T-helper 1 cell treated with Interleukin-12 subunit alpha and Interleukin-12 subunit beta and Interleukin-4 antibody, amounts not matched to agents 30 μg/mL and 1 μg/mL, for 36 hours (primary cell): Measurements from ENCODE around the gene CCL19.
"Not testable (repeated sequence)": the region's sequence is repeated elsewhere in the genome, so short reads cannot be mapped to it uniquely, and the experiment has no call there.

ENCODE experiments used
- H3K27ac Mint-ChIP-seq: one replicate; pipeline ENCODE4 v1.8.0; 2021; ENCODE audit warnings: mild to moderate bottlenecking, mixed read lengths
- H3K27me3 Mint-ChIP-seq: one replicate; pipeline ENCODE4 v1.8.0; 2021; ENCODE audit warnings: low read depth, mixed read lengths
- H3K36me3 Mint-ChIP-seq: one replicate; pipeline ENCODE4 v1.8.0; 2021; ENCODE audit warnings: low read depth, mixed read lengths
- H3K4me1 Mint-ChIP-seq: one replicate; pipeline ENCODE4 v1.8.0; 2021; ENCODE audit warnings: low read depth, mixed read lengths
- H3K4me3 Mint-ChIP-seq: one replicate; pipeline ENCODE4 v1.8.0; 2021; ENCODE audit warnings: mild to moderate bottlenecking, moderate library complexity, mixed read lengths
- H3K9me3 Mint-ChIP-seq: one replicate; pipeline ENCODE4 v1.8.0; 2021; ENCODE audit warnings: mixed read lengths

Gene CCL19

DNA sequence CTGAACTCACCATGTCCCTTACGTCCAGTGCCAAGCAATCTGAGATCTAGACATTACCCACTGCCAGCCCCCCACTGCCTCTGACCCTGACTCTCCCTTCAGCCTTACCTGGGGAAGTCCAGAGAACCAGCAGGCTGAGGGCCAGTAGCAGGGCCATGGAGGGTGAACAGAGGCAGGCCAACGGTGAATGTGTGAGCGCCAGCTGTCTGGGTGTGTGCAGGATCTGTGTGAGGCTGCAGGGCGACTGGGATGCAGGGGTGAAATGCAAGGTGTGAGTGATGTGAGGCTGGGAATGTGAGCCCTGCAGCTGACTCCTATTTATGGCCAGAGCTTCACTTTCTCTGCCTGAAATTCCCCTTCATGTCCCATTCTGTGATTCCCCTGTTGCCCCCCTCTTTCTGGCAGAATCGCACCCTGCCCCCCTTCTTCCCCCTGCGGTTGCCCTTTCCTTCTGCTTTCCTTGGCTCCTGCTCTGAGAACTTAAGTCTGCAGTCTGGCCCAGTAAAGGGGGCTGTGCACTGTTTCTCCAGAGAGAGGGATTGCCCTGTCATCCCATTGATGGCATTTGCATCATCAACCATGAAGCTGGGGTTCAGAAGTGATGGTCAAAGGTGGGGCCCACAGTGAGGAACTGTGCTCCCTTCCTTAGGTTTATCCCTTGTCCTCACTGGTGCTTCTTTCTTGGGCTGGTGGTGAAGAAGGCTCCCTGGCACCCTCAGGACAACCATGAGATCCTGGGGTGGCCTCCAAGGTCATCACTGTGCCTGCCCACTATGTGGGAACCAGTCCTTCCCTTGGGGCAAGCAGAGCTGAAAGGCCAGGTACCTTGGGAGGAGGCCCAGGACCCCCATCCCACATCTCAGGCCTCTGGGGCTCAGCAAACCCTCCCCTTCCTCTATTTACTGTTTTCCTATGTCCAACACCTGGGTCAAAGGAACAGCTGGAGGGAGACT is at the start of gene CCL19:
TSS of gene CCL19 (minus strand) at position 294 of the 953 bp plus-strand sequence. CDS start at position 157, 137 bp downstream.
- Mint-ChIP-seq H3K4me1 (no peaks in the 10 kb centered on the region), H3K4me3 (no peak within 1 kb of the TSS), H3K36me3 (no peaks in the 10 kb centered on the region), H3K27ac (no peak within 1 kb of the TSS), H3K27me3 (no peaks in the 10 kb centered on the region), H3K9me3 (no peaks in the 10 kb centered on the region)

DNA sequence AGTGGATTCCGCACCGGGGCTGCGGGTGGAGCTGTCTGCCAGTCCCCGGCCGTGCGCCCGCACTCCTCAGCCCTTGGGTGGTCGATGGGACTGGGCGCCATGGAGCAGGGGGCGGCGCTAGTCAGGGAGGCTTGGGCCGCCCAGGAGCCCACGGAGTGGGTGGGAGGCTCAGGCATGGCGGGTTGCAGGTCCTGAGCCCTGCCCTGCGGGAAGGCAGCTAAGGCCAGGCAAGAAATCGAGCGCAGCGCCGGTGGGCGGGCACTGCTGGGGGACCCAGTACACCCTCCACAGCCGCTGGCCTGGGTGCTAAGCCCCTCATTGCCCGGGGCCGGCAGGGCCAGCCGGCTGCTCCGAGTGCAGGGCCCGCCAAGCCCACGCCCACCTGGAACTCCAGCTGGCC is 49.1 kb upstream of the CCL19 start:
- not testable (repeated sequence) for H3K9me3 Mint-ChIP-seq, H3K27me3 Mint-ChIP-seq, H3K27ac Mint-ChIP-seq, H3K36me3 Mint-ChIP-seq, H3K4me3 Mint-ChIP-seq, H3K4me1 Mint-ChIP-seq

DNA sequence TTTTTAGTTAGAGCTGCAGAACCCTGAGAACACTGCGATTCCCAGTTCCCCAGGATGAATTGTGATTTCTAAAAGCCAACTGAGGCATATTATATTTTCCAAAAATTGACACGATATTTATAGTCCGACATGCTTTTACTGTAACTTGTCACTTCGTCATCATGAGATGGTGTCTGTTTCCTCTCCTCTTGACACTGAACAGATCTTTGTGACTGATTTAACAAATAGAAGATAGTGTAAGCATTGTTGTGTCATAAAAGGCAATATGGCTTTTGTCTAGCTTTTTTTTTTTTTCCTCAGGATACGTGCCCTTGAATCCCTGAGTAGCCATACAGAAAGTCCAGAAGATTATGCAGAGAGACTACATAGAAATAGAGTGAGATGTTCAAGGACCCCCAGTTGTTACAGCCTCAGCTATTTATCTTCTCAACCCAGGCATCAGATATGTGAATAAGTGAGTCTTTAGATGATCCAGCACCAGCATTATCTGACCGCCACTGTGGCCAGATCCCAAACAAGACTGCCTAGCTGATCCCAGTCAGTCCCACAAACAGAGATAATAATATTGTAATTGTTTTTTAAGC is 46.7 kb upstream of the CCL19 start:
- Mint-ChIP-seq H3K27me3 (no peaks in the 10 kb centered on the region), H3K4me1 (peaks cover 4% of the 10 kb centered on the region), H3K9me3 (no peaks in the 10 kb centered on the region), H3K27ac (no peak overlapping the region), H3K4me3 (no peak overlapping the region), H3K36me3 (no peaks in the 10 kb centered on the region)

DNA sequence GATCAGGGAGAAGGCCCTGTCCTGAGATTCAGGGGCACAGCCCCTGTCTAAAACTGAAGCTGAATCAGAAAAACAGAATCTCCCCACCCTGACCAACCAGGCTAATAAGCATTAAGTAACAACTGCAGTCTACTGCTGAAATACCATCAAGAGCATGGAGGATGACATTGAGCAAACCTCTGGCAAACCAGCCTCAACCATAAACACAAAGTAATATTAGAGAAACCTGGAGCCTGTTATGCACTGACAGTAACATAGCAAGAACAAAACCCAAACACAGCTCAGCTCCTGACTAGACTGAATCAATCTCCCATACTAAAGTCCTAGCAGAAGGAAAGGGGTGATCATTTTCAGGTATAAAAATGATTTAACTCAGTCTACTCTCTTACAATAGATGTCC is 43.6 kb upstream of the CCL19 start:
- Mint-ChIP-seq H3K27me3 (peaks cover 10% of the 10 kb centered on the region), H3K9me3 (no peaks in the 10 kb centered on the region), H3K36me3 (no peaks in the 10 kb centered on the region), H3K27ac (no peak overlapping the region), H3K4me3 (no peak overlapping the region), H3K4me1 (no peaks in the 10 kb centered on the region)

DNA sequence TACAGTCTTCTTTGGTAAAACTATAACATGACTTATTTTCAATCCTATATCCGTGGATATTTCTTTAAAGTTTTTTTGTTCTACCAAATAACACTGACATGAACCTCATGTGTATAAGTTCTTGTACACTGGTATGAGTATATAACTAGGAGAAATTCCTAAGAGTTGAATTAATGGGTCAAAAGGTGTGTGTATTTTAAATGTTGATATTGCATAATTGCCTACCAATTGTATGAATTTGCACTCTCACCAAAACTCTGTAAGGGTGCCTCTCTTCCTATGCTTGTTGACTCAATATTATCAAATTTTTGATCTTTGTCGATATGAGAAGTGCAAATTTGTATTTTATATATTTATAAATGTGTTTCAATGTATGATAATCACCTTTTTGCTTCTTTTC is 41.8 kb upstream of the CCL19 start:
- Mint-ChIP-seq H3K36me3 (no peaks in the 10 kb centered on the region), H3K4me3 (no peak overlapping the region), H3K9me3 (no peaks in the 10 kb centered on the region), H3K4me1 (no peaks in the 10 kb centered on the region), H3K27me3 (peaks cover 10% of the 10 kb centered on the region), H3K27ac (no peak overlapping the region)

DNA sequence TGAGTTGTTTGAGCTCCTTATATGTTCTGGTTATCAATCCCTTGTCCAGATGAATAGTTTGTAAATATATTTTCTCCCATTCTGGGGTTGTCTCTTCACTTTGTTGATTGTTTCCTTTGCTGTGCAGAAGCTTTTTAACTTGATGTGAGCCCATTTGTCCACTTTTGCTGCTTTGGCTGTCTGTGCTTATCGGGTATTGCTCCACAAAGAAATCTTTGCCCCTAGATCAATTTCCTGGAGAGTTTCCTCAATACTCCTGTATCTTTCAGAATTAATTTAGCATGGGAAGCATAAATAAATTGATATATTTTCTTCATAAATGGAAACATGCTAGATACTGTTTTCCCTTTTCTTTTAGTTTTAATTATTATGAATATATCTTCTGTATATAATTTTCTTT is 41.4 kb upstream of the CCL19 start:
- no peaks in the 10 kb centered on the region for H3K36me3 Mint-ChIP-seq
- no peak overlapping the region for H3K4me3 Mint-ChIP-seq
- H3K27ac Mint-ChIP-seq: no peak overlapping the region
- no peaks in the 10 kb centered on the region for H3K4me1 Mint-ChIP-seq
- peaks cover 10% of the 10 kb centered on the region for H3K27me3 Mint-ChIP-seq
- H3K9me3 Mint-ChIP-seq: no peaks in the 10 kb centered on the region

DNA sequence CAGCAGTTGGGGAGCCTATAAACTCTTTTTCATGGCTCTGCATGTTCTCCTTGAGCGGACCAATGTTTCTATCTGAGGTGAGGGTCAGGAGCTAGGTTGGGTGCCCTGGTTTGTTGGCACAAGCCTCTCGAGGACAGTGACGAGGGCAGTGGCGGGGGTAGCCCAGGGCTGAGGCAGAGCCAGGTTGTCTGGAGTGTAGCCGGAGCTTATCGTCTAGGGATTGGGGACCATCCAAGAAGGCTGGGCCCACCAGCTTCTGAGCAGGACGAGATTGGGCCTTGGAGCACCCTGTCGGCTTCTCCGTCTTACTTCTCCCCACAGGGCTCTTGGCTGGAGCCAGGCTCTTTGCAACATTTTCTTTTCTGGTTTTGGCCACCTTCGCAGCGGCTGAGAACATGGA is 32.1 kb upstream of the CCL19 start:
- H3K9me3 Mint-ChIP-seq: no peaks in the 10 kb centered on the region
- no peaks in the 10 kb centered on the region for H3K36me3 Mint-ChIP-seq
- H3K27me3 Mint-ChIP-seq: no peaks in the 10 kb centered on the region
- H3K4me1 Mint-ChIP-seq: no peaks in the 10 kb centered on the region
- no peak overlapping the region for H3K27ac Mint-ChIP-seq
- no peak overlapping the region for H3K4me3 Mint-ChIP-seq

DNA sequence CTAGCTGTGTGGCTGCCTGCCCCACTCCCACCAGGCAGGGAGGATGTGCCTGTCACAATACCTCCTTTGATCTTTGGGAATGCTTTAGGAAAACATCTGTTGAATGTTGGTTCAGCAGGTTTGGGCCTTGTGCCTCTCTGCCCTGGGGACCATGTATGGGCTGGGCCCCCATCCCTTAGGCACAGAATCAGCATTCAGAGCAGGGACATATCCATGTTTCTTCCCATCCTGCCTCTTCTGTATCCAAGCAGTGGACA is 28.6 kb upstream of the CCL19 start:
- not testable (repeated sequence) for H3K36me3 Mint-ChIP-seq, H3K9me3 Mint-ChIP-seq, H3K4me1 Mint-ChIP-seq, H3K4me3 Mint-ChIP-seq, H3K27me3 Mint-ChIP-seq, H3K27ac Mint-ChIP-seq

DNA sequence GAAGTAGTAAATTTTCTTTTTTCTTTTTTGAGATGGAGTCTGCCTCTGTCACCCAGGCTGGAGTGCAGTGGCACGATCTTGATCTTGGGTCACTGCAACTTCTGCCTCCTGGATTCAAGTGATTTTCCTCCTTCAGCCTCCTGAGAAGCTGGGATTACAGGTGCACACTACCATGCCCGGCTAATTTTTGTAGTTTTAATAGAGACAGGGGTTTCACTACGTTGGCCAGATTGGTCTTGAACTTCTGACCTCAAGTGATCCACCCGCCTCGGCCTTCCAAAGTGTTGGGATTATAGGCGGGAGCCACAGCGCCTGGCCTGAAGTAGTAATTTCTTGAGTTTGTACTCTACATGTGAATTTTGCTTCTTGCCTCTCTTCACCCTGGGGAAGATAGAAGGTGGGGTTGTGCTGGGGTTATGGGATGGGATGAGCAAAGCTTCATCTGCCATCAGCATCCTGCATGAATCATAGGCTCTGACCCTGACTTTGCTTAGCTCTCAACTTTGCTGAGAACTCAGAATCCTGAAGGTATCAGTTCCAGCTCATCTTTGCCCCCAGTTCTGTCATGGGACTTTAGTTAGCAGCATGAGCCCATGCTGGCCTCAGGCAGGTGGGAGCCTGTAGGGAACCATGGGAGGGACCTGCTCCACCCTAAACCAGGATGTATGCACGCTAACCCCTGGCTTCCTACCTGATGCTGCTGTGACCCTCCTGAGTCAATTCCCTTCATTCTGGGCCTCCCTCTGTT is 28.1 kb upstream of the CCL19 start:
- H3K4me3 Mint-ChIP-seq: no peak overlapping the region
- H3K27me3 Mint-ChIP-seq: no peaks in the 10 kb centered on the region
- H3K27ac Mint-ChIP-seq: no peak overlapping the region
- H3K36me3 Mint-ChIP-seq: no peaks in the 10 kb centered on the region
- H3K4me1 Mint-ChIP-seq: no peaks in the 10 kb centered on the region
- no peaks in the 10 kb centered on the region for H3K9me3 Mint-ChIP-seq

DNA sequence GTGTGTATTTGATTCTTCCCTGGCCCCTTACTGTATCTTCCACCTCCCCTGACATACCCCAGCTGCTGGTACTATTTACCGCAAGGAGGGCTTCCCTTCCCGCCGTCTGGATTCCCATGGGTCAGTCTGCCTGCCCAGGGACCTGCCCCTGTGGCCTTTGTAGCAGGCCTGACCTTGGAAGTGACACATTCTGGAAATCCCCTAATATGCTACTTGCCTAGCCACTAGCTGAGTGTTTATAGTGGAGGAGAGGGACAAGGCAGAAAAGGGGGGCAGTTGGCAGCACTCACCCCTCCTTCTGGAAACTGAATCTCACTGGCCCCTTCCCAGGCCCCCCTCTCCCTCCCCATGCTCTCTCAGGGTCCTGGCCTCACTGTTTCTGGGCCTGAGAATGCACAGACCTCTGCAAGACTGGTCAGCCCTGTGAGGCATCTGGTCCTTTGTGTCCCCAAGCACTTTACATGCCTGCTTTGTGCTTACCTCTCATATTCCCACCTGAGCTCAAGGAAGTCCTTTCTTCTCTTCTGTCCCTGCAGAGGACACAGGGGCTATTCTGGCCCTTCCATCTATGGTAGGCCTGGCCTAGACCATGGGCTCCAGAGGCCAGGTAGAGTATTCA is 27.0 kb upstream of the CCL19 start:
- no peak overlapping the region for H3K27ac Mint-ChIP-seq
- no peaks in the 10 kb centered on the region for H3K9me3 Mint-ChIP-seq
- no peaks in the 10 kb centered on the region for H3K36me3 Mint-ChIP-seq
- H3K27me3 Mint-ChIP-seq: peaks cover 6% of the 10 kb centered on the region
- no peak overlapping the region for H3K4me3 Mint-ChIP-seq
- no peaks in the 10 kb centered on the region for H3K4me1 Mint-ChIP-seq

DNA sequence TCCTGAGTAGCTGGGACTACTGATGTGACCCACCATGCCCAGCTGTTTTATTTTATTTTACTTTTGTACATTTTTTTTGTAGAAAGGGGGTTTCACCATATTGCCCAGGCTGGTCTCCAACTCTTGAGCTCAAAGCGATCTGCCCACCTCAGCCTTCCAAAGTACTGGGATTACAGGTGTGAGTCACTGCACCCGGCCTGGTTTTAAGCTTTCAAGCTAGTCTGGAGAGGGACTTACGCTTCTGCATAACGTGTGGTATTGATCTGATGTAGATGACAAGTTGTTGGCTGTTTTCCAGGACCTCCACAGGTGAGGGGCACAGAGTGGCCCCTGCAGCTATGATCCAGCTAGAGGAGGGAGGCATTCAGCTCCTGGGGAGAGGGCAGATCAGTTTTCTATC is 25.6 kb upstream of the CCL19 start:
- H3K9me3 Mint-ChIP-seq: no peaks in the 10 kb centered on the region
- H3K4me3 Mint-ChIP-seq: no peak overlapping the region
- no peaks in the 10 kb centered on the region for H3K36me3 Mint-ChIP-seq
- no peak overlapping the region for H3K27ac Mint-ChIP-seq
- H3K27me3 Mint-ChIP-seq: peaks cover 20% of the 10 kb centered on the region
- H3K4me1 Mint-ChIP-seq: no peaks in the 10 kb centered on the region

DNA sequence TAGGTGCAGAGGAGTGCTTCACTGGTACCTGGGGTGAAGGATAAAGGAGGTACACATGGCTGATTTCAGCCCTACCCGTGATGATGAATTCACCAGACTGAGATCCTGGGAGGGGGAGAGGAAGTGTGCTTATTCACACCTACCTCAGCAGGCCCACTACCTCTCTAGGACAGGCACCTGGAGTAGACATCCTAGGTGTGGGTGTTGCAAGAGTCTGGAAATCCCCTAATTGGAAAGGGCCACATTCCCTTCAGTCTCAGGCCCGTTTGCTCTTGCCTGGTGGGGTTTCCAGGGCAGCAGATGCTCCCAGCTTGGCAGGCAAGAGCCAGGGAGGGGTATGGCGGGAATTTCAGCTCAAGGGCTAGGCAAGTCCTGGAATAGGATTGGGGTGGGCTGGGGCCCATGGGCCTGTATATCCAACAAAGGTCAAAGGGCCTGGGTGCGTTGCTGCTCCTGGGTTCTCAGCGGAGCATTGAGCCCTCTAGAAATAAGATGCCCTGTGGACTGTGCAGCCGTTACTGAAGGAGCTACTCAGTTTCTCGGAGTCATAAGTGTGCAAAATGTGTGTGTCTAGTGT is 24.7 kb upstream of the CCL19 start:
- Mint-ChIP-seq H3K4me1 (no peaks in the 10 kb centered on the region), H3K36me3 (no peaks in the 10 kb centered on the region), H3K27ac (no peak overlapping the region), H3K4me3 (no peak overlapping the region), H3K27me3 (peaks cover 22% of the 10 kb centered on the region), H3K9me3 (no peaks in the 10 kb centered on the region)

DNA sequence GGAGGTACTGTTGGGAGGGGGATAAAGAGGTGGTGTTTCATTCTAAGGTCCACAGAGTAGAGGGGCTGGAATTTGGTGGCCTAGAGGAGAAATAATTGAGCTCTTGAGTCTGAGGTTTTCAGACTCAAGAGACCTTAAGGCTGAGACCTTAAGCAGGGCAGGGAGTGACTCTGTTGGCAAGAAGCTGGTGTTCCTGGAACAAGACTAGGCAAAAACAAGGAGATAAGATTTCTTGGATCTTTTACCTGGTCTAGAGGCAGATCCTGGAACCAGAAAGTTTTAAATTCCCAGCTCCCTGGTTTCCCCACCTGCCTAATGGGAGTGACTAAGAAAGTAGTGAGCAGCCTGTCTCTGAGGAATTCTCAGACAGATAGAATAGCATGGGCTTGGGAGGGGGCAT is 22.9 kb upstream of the CCL19 start:
- no peaks in the 10 kb centered on the region for H3K4me1 Mint-ChIP-seq
- H3K36me3 Mint-ChIP-seq: no peaks in the 10 kb centered on the region
- no peak overlapping the region for H3K4me3 Mint-ChIP-seq
- H3K27me3 Mint-ChIP-seq: peaks cover 22% of the 10 kb centered on the region
- H3K27ac Mint-ChIP-seq: no peak overlapping the region
- no peaks in the 10 kb centered on the region for H3K9me3 Mint-ChIP-seq

DNA sequence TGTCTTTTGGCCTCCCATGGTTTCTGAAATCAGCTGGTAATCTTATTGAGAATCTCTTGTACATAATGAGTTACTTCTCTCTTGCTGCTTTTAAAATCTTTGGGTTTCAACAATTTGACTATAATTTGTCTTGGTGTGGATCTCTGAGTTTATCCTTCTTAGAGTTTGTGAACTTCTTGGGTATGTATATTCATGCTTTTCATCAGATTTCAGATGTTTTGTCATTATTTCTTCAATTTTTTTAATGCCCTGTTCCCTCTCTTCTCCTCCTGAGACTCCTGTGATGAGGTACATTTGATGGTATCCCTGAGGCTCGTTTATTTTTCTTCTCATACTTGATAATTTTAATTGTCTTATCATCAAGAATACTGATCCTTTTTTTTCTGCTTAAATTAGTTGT is 21.1 kb upstream of the CCL19 start:
- H3K27ac Mint-ChIP-seq: no peak overlapping the region
- no peak overlapping the region for H3K4me3 Mint-ChIP-seq
- no peaks in the 10 kb centered on the region for H3K4me1 Mint-ChIP-seq
- H3K36me3 Mint-ChIP-seq: no peaks in the 10 kb centered on the region
- peaks cover 22% of the 10 kb centered on the region for H3K27me3 Mint-ChIP-seq
- H3K9me3 Mint-ChIP-seq: no peaks in the 10 kb centered on the region
